Measurements from ENCODE around the gene RYR1.

DNA sequence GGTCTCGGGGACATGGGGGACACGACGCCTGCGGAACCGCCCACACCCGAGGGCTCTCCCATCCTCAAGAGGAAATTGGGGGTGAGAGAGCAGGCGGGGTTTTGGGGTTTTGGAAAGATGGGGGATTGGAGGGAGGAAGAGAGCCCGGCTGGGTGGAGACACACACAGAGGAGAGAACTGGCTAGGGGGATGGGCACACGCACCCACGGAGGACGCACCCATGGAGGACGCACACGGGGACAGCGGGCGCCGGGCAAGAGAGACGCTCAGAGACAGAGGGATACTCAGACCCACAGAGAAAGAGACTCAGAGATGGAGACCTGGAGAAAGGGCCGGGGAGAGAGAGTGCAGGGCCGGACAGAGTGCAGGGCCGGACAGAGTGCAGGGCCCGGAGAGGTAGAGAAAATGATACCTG lies 132.2 kb downstream of the RYR1 start:
- TF ChIP-seq, protein P1, sequence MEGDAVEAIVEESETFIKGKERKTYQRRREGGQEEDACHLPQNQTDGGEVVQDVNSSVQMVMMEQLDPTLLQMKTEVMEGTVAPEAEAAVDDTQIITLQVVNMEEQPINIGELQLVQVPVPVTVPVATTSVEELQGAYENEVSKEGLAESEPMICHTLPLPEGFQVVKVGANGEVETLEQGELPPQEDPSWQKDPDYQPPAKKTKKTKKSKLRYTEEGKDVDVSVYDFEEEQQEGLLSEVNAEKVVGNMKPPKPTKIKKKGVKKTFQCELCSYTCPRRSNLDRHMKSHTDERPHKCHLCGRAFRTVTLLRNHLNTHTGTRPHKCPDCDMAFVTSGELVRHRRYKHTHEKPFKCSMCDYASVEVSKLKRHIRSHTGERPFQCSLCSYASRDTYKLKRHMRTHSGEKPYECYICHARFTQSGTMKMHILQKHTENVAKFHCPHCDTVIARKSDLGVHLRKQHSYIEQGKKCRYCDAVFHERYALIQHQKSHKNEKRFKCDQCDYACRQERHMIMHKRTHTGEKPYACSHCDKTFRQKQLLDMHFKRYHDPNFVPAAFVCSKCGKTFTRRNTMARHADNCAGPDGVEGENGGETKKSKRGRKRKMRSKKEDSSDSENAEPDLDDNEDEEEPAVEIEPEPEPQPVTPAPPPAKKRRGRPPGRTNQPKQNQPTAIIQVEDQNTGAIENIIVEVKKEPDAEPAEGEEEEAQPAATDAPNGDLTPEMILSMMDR (IDR thresholded peaks at IDR 0.05), result no peak
- TF ChIP-seq POLR2A (IDR thresholded peaks at IDR 0.05), result no peak
